KMS-11 (cell line): ENCODE data around the gene DCLRE1B.

ENCODE experiments used
- H2AFZ ChIP-seq: fragments of 200-600 bp; sonication (generic); 2 replicates; pipeline ENCODE4 v1.6.1; 2016; ENCODE audit warnings: antibody characterized with exemption, mixed run types, low read depth
- H3K27ac ChIP-seq: fragments of 200-600 bp; sonication (generic); 2 replicates; pipeline ENCODE4 v1.6.1; 2016; ENCODE audit warnings: mild to moderate bottlenecking, mixed run types
- H3K27me3 ChIP-seq: fragments of 200-600 bp; sonication (generic); 2 replicates; pipeline ENCODE4 v1.6.1; 2017; ENCODE audit warnings: mild to moderate bottlenecking, low read depth, mixed run types, moderate library complexity; ENCODE audit not compliant: insufficient read depth
- H3K36me3 ChIP-seq: fragments of 200-600 bp; sonication (generic); 2 replicates; pipeline ENCODE4 v1.6.1; 2017; ENCODE audit warnings: mild to moderate bottlenecking, mixed run types; ENCODE audit not compliant: insufficient read depth
- H3K4me1 ChIP-seq: fragments of 200-600 bp; sonication (generic); 2 replicates; pipeline ENCODE4 v1.6.1; 2016; ENCODE audit warnings: mild to moderate bottlenecking, low read depth, mixed run types; ENCODE audit not compliant: poor library complexity, severe bottlenecking
- H3K4me2 ChIP-seq: fragments of 200-600 bp; sonication (generic); 2 replicates; pipeline ENCODE4 v1.7.0; 2016; ENCODE audit warnings: mild to moderate bottlenecking, mixed run types
- H3K4me3 ChIP-seq: fragments of 200-600 bp; sonication (generic); IDR thresholded peaks from 2 replicates; pipeline ENCODE4 v1.6.1; 2017; ENCODE audit warnings: low read depth, low read length, mixed read lengths; ENCODE audit not compliant: insufficient read depth
- H3K79me2 ChIP-seq: fragments of 200-600 bp; sonication (generic); 2 replicates; pipeline ENCODE4 v1.6.1; 2016; ENCODE audit warnings: low read depth, mixed run types; ENCODE audit not compliant: insufficient read depth
- H3K9ac ChIP-seq: fragments of 200-600 bp; sonication (generic); 2 replicates; pipeline ENCODE4 v1.6.1; 2016; ENCODE audit warnings: mild to moderate bottlenecking, mixed run types
- H4K20me1 ChIP-seq: fragments of 200-600 bp; sonication (generic); 2 replicates; pipeline ENCODE4 v1.6.1; 2016; ENCODE audit warnings: mild to moderate bottlenecking, mixed run types; ENCODE audit not compliant: insufficient read depth
- CTCF ChIP-seq: fragments of 200-600 bp; sonication (generic); conservative IDR thresholded peaks from 2 replicates; pipeline ENCODE4 v1.6.1; 2017; ENCODE audit warnings: low read depth, mild to moderate bottlenecking, antibody characterized with exemption, low read length, moderate library complexity, mixed read lengths

DCLRE1B gene

GRCh38 chr1:113922957-113923356 lies 17.8 kb downstream of the DCLRE1B start:
- H3K27ac ChIP-seq = no peak overlapping the region
- no peak overlapping the region for H3K4me3 ChIP-seq
- H2AFZ ChIP-seq = no peak overlapping the region
- TF ChIP-seq CTCF = no peak
- no peaks in the 10 kb centered on the region for H3K79me2 ChIP-seq
- H3K27me3 ChIP-seq = no peaks in the 10 kb centered on the region
- H4K20me1 ChIP-seq = no peaks in the 10 kb centered on the region
- no peaks in the 10 kb centered on the region for H3K36me3 ChIP-seq
- H3K4me2 ChIP-seq = no peak overlapping the region
- H3K9ac ChIP-seq = no peak overlapping the region
- H3K4me1 ChIP-seq = peaks cover 10% of the 10 kb centered on the region

- Histone ChIP-seq H3K4me3 (no peak overlapping the region), H3K27ac (no peak overlapping the region), H3K79me2 (no peaks in the 10 kb centered on the region), H3K27me3 (no peaks in the 10 kb centered on the region), H2AFZ (no peak overlapping the region), H3K36me3 (no peaks in the 10 kb centered on the region), H3K4me1 (peaks cover 13% of the 10 kb centered on the region), H4K20me1 (no peaks in the 10 kb centered on the region), H3K9ac (no peak overlapping the region), H3K4me2 (no peak overlapping the region)
- TF ChIP-seq CTCF = no peak
Measured at GRCh38 chr1:113924473-113924872, 19.3 kb downstream of the DCLRE1B start.

GRCh38 chr1:113928187-113928930 lies 23.2 kb downstream of the DCLRE1B start:
- H3K27ac ChIP-seq = peak overlapping the region; percentile 94
- H3K4me2 ChIP-seq = peak overlapping the region; percentile 92
- peaks cover 36% of the 10 kb centered on the region for H3K79me2 ChIP-seq
- H4K20me1 ChIP-seq = no peaks in the 10 kb centered on the region
- H3K9ac ChIP-seq = peak overlapping the region; percentile 91
- H3K27me3 ChIP-seq = no peaks in the 10 kb centered on the region
- H3K4me3 ChIP-seq = no peak overlapping the region
- H3K36me3 ChIP-seq = no peaks in the 10 kb centered on the region
- H2AFZ ChIP-seq = peak overlapping the region; percentile 74
- peaks cover 29% of the 10 kb centered on the region for H3K4me1 ChIP-seq
- no peak for TF ChIP-seq CTCF

GRCh38 chr1:113928941-113929749 lies 24.0 kb downstream of the DCLRE1B start, which contains the start of gene HIPK1:
HIPK1 (plus strand) TSS chr1:113929324.
- Histone ChIP-seq H4K20me1 (no peaks in the 10 kb centered on the region), H3K9ac (peak within 1 kb of the TSS; percentile 91), H3K79me2 (peaks cover 44% of the 10 kb centered on the region), H3K4me3 (no peak within 1 kb of the TSS), H3K4me2 (peak within 1 kb of the TSS; percentile 92), H3K27me3 (no peaks in the 10 kb centered on the region), H3K4me1 (peaks cover 37% of the 10 kb centered on the region), H3K36me3 (no peaks in the 10 kb centered on the region), H3K27ac (peak within 1 kb of the TSS; percentile 94), H2AFZ (peak within 1 kb of the TSS; percentile 74)
- TF ChIP-seq CTCF = no peak
